ENCODE measurements around the gene FAM219B.
A peak's percentile ranks its signal among the peaks of the same experiment; 100 is the strongest.
"Not testable (repeated sequence)": the region's sequence is repeated elsewhere in the genome, so short reads cannot be mapped to it uniquely, and the experiment has no call there.

FAM219B gene, protein sequence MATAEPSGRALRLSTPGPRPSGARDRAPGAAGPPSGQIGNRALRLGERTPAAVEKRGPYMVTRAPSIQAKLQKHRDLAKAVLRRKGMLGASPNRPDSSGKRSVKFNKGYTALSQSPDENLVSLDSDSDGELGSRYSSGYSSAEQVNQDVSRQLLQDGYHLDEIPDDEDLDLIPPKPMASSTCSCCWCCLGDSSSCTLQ

DNA sequence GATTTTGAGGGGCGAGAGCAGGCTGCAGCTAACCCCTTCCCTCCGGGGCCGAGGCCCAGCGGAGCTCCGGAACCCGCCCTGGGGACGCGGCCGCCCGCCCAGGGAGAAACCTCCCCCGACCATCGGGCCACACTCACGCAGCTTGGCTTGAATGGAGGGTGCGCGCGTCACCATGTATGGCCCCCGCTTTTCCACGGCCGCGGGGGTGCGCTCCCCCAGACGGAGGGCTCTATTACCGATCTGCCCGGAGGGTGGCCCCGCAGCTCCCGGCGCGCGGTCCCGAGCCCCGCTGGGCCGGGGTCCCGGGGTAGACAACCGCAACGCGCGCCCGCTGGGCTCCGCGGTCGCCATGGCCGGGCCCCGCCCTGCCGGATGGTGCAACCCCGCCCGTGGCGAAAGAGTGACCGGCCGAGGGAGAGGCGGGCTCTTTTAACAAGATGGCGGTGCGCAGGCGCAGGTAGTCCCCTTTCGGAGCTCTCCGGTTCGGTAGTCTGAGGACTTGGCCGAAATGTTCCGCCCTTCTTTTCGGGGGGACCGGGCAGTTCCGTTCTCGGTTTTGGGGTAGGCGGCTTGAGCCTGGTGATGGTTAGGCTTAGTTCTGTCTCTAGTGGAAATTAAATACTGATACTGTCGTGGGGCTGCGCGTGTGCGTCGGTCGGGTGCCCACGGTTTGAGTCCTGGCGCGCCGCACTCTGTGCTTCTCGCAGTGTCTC is at the start of gene FAM219B:
Gene FAM219B, minus strand, starts transcription at position 402 of the 713 bp plus-strand sequence. Its CDS starts 51 bp downstream, at position 351.
- peak within 1 kb of the TSS; percentile 93 for H3K4me3 ChIP-seq (ENCODE audit: low read depth, low read length)
- no peaks in the 10 kb centered on the region for H3K4me1 ChIP-seq (ENCODE audit: control insufficient read depth, insufficient read depth, low read length)
- H3K9me3 ChIP-seq (ENCODE audit: control insufficient read depth, insufficient read depth, low read length), result no peaks in the 10 kb centered on the region
- H3K27me3 ChIP-seq (ENCODE audit: control insufficient read depth, insufficient read depth, low read length), result no peaks in the 10 kb centered on the region
- peak within 1 kb of the TSS; percentile 84 for H3K9ac ChIP-seq (ENCODE audit: low read depth, low read length)
- peaks cover 21% of the 10 kb centered on the region for H3K36me3 ChIP-seq (ENCODE audit: control insufficient read depth, insufficient read depth, low read length)

DNA sequence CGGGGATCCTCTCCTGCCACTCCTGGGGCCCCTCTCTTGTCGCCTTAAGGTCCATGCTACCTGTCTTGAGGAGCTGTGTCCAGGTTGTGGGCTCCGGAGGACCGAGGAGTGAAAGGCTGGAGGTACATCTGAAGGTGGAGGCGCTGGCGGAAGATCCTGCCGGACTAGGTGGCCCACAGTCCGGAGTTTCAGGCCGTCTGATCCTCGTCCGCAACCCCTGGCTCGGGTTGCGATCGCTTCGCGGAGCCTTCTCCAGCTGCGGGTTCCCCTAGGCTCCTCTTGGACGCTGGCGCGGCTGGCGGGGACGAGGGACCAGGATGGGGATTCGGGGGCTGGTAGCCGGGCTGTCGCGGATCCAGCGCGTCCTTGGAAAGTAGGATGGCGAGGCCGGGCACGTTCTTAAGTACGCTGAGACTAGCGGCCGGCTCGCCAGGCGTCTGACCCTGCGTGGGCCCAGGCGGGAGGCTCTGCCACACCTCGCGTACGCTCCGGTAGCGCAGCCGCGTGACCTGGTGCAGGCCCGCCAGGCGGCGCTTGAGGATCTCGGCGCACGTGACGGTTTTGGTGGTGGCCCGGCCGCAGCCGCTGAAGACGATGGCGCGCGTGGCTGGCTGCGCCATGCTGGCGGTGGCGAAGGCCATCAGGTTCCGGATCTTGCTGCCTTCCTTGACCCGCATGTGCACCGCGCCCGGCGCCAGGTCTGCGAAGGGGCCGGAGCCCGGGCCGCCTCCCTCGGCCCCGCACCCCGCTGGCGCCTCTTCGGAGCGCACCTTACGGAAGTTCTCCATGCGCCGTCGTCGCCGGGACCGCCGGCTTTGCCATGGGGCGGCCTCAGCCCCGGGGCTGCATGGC is 49.4 kb upstream of the FAM219B start:
- Histone ChIP-seq H3K27me3 (ENCODE audit: control insufficient read depth, insufficient read depth, low read length) (peaks cover 25% of the 10 kb centered on the region), H3K4me1 (ENCODE audit: control insufficient read depth, insufficient read depth, low read length) (no peaks in the 10 kb centered on the region), H3K9me3 (ENCODE audit: control insufficient read depth, insufficient read depth, low read length) (no peaks in the 10 kb centered on the region), H3K9ac (ENCODE audit: low read depth, low read length) (peak overlapping the region; percentile 85), H3K4me3 (ENCODE audit: low read depth, low read length) (peak overlapping the region; percentile 91), H3K36me3 (ENCODE audit: control insufficient read depth, insufficient read depth, low read length) (peaks cover 3% of the 10 kb centered on the region)

DNA sequence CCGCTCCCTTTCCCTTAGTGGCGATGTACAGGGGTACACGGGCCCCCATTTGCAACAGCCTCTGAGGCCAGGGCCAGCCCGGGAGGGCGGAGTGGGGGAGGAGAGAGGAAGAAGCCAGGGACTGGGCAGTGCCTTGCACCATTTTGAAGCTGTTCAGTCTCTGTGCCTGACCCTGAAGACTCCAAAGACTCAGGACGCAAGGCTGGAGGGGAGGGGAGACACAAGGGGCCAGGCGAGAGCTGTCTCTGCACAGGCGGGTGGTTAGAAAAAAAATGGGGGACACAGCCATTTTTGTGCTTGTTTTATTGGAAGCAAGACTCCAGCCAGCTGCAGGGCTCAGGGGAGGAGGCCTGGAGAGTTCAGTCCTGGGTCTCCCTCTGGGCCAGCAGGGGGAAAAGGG is 48.4 kb upstream of the FAM219B start:
- peaks cover 3% of the 10 kb centered on the region for H3K36me3 ChIP-seq (ENCODE audit: control insufficient read depth, insufficient read depth, low read length)
- H3K9ac ChIP-seq (ENCODE audit: low read depth, low read length), result peak overlapping the region; percentile 76
- peak overlapping the region; percentile 91 for H3K4me3 ChIP-seq (ENCODE audit: low read depth, low read length)
- peaks cover 8% of the 10 kb centered on the region for H3K4me1 ChIP-seq (ENCODE audit: control insufficient read depth, insufficient read depth, low read length)
- H3K9me3 ChIP-seq (ENCODE audit: control insufficient read depth, insufficient read depth, low read length), result no peaks in the 10 kb centered on the region
- H3K27me3 ChIP-seq (ENCODE audit: control insufficient read depth, insufficient read depth, low read length), result peaks cover 20% of the 10 kb centered on the region

DNA sequence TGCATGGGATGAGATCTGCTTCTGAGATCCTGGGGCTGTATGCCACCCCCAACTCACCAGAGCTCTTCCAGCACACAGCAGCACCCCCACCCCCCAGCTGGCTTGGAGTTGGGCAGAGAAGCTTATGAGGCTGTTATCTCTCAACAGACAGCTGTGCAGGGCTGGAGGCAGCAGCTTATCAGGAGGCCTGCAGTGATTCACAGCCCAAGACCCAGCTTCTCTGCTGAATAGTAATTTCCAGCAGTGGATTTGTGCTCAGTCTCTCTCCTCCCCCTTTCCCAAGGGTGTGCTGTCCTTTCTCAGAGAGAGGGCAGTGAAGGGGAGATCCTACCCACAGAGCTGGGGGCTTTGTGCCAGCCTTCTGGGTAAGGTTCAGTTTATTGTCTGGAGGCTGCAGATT is 47.9 kb upstream of the FAM219B start:
- Histone ChIP-seq H3K4me1 (ENCODE audit: control insufficient read depth, insufficient read depth, low read length) (peaks cover 8% of the 10 kb centered on the region), H3K9me3 (ENCODE audit: control insufficient read depth, insufficient read depth, low read length) (no peaks in the 10 kb centered on the region), H3K4me3 (ENCODE audit: low read depth, low read length) (peak overlapping the region; percentile 91), H3K36me3 (ENCODE audit: control insufficient read depth, insufficient read depth, low read length) (peaks cover 3% of the 10 kb centered on the region), H3K9ac (ENCODE audit: low read depth, low read length) (peak overlapping the region; percentile 76), H3K27me3 (ENCODE audit: control insufficient read depth, insufficient read depth, low read length) (peaks cover 16% of the 10 kb centered on the region)

DNA sequence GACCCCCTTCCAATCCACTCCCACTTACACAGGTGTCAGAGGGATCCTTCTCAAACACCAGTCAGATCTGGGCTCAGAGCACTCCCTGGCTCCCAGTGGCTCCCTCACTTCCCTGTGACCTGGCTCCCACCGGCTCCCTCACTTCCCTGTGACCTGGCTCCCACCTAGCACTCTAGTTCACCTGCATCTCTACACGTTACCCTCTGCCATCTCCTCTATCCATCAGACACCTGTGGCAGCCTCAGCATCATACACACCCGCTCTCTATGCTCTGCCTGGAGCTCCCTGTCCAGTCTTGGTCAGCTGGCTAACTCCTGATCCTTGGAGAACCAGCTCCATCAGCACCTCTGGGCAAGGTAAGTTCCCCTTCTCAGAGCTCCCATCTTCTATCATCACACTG is 44.4 kb upstream of the FAM219B start:
- Histone ChIP-seq H3K9ac (ENCODE audit: low read depth, low read length) (no peak overlapping the region), H3K9me3 (ENCODE audit: control insufficient read depth, insufficient read depth, low read length) (no peaks in the 10 kb centered on the region), H3K27me3 (ENCODE audit: control insufficient read depth, insufficient read depth, low read length) (peaks cover 9% of the 10 kb centered on the region), H3K4me3 (ENCODE audit: low read depth, low read length) (no peak overlapping the region), H3K4me1 (ENCODE audit: control insufficient read depth, insufficient read depth, low read length) (peaks cover 8% of the 10 kb centered on the region), H3K36me3 (ENCODE audit: control insufficient read depth, insufficient read depth, low read length) (peaks cover 3% of the 10 kb centered on the region)

DNA sequence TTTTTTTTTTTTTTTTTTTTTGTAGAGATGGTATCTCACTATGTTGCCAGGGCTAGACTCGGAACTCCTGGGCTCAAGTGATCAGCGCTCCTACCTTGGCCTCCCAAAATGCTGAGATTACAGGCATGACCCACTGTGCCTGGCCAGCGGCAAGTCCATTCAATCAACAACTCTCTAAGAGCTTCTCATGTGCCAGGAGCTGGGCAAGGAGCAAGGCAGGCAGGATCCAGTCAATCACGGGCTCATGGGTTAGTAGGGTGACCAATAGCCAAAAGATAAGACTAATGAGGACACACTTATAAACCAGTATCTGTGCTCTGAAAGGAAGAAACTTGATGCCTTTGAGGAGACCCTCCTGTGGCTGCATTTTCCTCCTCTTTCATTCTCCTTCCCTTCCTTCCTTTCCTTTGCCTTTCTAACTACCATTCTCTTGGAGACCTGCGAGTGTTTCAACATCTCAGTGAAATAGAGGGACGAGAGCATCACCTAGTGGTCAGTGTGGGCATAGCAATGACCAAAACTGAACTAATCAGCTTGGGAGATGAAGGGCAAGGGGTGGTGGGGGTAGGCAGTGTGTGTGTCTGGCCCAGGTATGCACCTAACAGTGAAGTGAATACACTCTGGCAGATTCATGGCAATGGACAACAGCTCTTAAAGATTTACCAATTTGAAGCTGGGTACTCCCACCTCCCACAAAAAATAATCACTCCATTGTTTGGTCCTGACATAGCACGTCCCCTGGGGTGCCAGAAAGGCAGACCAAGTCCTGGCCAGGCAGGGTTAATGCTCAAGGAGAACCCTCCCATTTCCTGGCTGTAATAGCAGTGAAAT is 43.6 kb upstream of the FAM219B start:
- H3K9ac ChIP-seq (ENCODE audit: low read depth, low read length), result no peak overlapping the region
- H3K4me1 ChIP-seq (ENCODE audit: control insufficient read depth, insufficient read depth, low read length), result peaks cover 8% of the 10 kb centered on the region
- no peak overlapping the region for H3K4me3 ChIP-seq (ENCODE audit: low read depth, low read length)
- no peaks in the 10 kb centered on the region for H3K9me3 ChIP-seq (ENCODE audit: control insufficient read depth, insufficient read depth, low read length)
- H3K36me3 ChIP-seq (ENCODE audit: control insufficient read depth, insufficient read depth, low read length), result peaks cover 3% of the 10 kb centered on the region
- peaks cover 3% of the 10 kb centered on the region for H3K27me3 ChIP-seq (ENCODE audit: control insufficient read depth, insufficient read depth, low read length)

DNA sequence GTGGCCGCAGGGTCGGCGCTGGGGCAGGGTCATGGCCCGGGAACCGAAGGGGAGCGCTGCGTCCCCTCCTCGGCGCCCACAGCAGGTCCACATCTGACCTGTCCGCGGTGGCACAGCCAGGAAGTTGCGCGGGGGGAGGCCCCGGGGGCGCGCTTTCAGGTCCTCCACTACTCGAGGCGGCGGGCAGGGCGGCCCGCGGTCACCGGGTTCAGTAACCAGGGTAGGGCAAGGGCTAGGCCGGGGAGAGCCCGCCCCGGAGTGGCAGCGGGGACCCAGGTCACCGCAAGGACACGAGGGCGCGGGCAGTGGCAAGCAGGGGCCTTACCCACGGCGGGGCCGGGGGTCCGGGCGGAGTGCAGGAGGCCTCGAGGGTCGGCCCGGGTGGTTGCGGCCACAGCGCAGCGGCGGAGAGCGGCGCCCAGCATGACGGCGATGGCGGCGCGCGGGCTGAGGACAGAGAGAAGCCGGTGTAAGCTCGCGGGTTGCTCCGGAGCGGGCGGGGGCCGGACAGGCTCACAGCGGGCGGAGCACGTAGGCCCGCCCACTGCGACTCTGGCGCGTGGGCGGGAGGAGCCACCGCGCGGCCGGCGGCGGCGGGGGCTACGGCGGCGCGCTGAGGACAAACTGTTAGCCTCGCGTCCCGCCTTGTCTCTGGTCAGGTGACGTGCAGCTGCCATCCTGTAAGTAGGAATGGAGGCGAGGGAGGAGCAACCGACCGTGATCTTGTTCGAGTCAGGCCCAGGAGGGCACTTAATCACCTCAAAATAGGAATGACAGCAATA is 31.1 kb upstream of the FAM219B start, which contains the start of gene COX5A:
Gene COX5A, minus strand, starts transcription at position 484 of the 782 bp plus-strand sequence. Its CDS starts 59 bp downstream, at position 425.
- H3K36me3 ChIP-seq (ENCODE audit: control insufficient read depth, insufficient read depth, low read length), result no peaks in the 10 kb centered on the region
- H3K9me3 ChIP-seq (ENCODE audit: control insufficient read depth, insufficient read depth, low read length), result no peaks in the 10 kb centered on the region
- peak within 1 kb of the TSS; percentile 93 for H3K4me3 ChIP-seq (ENCODE audit: low read depth, low read length)
- H3K27me3 ChIP-seq (ENCODE audit: control insufficient read depth, insufficient read depth, low read length), result no peaks in the 10 kb centered on the region
- H3K9ac ChIP-seq (ENCODE audit: low read depth, low read length), result peak within 1 kb of the TSS; percentile 89
- H3K4me1 ChIP-seq (ENCODE audit: control insufficient read depth, insufficient read depth, low read length), result no peaks in the 10 kb centered on the region

DNA sequence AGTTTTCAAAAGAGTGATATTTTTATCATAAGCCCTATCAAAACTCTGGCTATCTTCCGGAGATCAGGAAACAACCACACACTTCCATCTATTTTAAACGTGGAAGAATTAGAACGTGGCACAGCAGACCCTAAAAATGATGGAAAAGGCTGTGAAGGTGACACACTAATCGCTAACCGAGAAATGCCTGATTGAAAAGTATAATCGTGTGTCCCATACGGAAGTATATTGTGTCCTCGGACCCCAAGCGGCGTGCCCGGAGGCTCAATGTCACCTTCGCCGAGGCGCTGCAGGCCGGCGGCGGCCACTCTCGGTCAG is 30.6 kb upstream of the FAM219B start:
- Histone ChIP-seq H3K9me3 (ENCODE audit: control insufficient read depth, insufficient read depth, low read length) (no peaks in the 10 kb centered on the region), H3K36me3 (ENCODE audit: control insufficient read depth, insufficient read depth, low read length) (no peaks in the 10 kb centered on the region), H3K4me3 (ENCODE audit: low read depth, low read length) (peak overlapping the region; percentile 93), H3K9ac (ENCODE audit: low read depth, low read length) (peak overlapping the region; percentile 89), H3K27me3 (ENCODE audit: control insufficient read depth, insufficient read depth, low read length) (no peaks in the 10 kb centered on the region), H3K4me1 (ENCODE audit: control insufficient read depth, insufficient read depth, low read length) (no peaks in the 10 kb centered on the region)

DNA sequence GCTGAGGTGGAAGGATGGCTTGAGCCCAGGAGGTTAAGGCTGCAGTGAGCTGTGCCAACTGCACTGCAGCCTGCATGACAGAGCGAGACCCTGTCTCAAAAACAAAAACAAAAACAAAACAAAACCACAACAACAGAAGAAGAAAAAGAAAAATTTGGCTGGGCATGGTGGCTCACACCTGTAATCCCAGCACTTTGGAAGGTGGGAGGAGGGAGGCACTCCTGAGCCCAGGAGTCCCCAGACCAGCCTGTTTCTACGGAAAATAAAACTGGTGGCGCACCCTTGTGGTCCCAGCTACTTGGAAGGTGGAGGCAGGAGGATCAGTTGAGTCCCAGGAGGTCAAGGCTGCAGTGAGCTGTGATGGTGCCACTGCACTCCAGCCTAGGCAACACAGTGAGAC is 28.5 kb upstream of the FAM219B start:
- not testable (repeated sequence) for H3K4me3 ChIP-seq (ENCODE audit: low read depth, low read length); H3K27me3 ChIP-seq (ENCODE audit: control insufficient read depth, insufficient read depth, low read length); H3K4me1 ChIP-seq (ENCODE audit: control insufficient read depth, insufficient read depth, low read length); H3K9me3 ChIP-seq (ENCODE audit: control insufficient read depth, insufficient read depth, low read length); H3K36me3 ChIP-seq (ENCODE audit: control insufficient read depth, insufficient read depth, low read length); H3K9ac ChIP-seq (ENCODE audit: low read depth, low read length)

DNA sequence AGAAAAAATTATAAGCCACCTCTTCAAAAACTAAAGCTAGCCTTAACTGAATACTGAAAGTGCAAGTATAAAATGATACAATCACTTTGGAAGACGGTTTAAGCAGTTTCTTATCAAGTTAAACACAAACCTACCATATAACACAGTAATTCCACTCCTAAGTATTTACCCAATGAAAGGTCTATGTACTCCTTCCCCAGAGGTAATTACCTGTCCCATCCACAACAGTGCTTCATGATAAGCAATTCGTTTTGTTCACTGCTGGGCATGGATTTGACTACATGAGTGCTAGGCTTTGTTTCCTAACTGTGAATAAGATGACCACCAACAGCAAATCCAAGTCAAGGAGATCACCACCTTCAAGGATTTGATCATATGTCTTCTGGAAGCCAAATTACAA is 26.9 kb upstream of the FAM219B start:
- Histone ChIP-seq H3K27me3 (ENCODE audit: control insufficient read depth, insufficient read depth, low read length) (no peaks in the 10 kb centered on the region), H3K4me3 (ENCODE audit: low read depth, low read length) (no peak overlapping the region), H3K4me1 (ENCODE audit: control insufficient read depth, insufficient read depth, low read length) (no peaks in the 10 kb centered on the region), H3K36me3 (ENCODE audit: control insufficient read depth, insufficient read depth, low read length) (peaks cover 10% of the 10 kb centered on the region), H3K9ac (ENCODE audit: low read depth, low read length) (no peak overlapping the region), H3K9me3 (ENCODE audit: control insufficient read depth, insufficient read depth, low read length) (no peaks in the 10 kb centered on the region)

All from iPS-15b (cell line).